ENCODE results near the gene CD52. TPM values are rescaled to one million over a fixed set of nuclear protein-coding genes. Genes with fewer than 3 reads are reported as not detected.

The CD52 gene
- total and polyA plus RNA-seq, 3 donors from 2014 or later: 3.0 to 23.8 TPM; not detected in 1

- Histone ChIP-seq H3K36me3 (ENCODE audit: low read depth, missing control alignments) (no peaks in the 10 kb centered on the region), H3K27ac (no peak overlapping the region), H3K4me1 (no peaks in the 10 kb centered on the region), H3K4me3 (no peak overlapping the region), H3K27me3 (no peaks in the 10 kb centered on the region), H3K9me3 (no peaks in the 10 kb centered on the region)
- TF ChIP-seq POLR2A (IDR thresholded peaks at IDR 0.05) (no peak), CTCF (IDR thresholded peaks at IDR 0.05) (no peak)
- no peak for DNase-seq
- 85 to 93% methylated on average over 11 to 15 of the region's 15 CpGs for WGBS, 2 donors
- intact Hi-C loops (cut with DNase I; ENCODE audit: low total_unique reads): no loop called here
Measured at GRCh38 chr1:26344147-26344920, 26.6 kb downstream of the CD52 start.

- no peaks in the 10 kb centered on the region for H3K36me3 ChIP-seq (ENCODE audit: low read depth, missing control alignments)
- no peaks in the 10 kb centered on the region for H3K4me1 ChIP-seq
- H3K9me3 ChIP-seq: no peaks in the 10 kb centered on the region
- H3K27me3 ChIP-seq: no peaks in the 10 kb centered on the region
- no peak overlapping the region for H3K4me3 ChIP-seq
- intact Hi-C loops (cut with DNase I; ENCODE audit: low total_unique reads): no loop called here
- no peak for TF ChIP-seq POLR2A (IDR thresholded peaks at IDR 0.05)
- TF ChIP-seq CTCF (IDR thresholded peaks at IDR 0.05): no peak
- no peak for DNase-seq
- H3K27ac ChIP-seq: no peak overlapping the region
- 90% methylated on average over 7 of the region's 15 CpGs; no CpG with 5 or more reads in 1 of the 2 donors for WGBS, 2 donors
Measured at GRCh38 chr1:26345718-26346117, 28.0 kb downstream of the CD52 start.

- H3K9me3 ChIP-seq: no peaks in the 10 kb centered on the region
- no peak overlapping the region for H3K4me3 ChIP-seq
- no peak for DNase-seq
- no peaks in the 10 kb centered on the region for H3K36me3 ChIP-seq (ENCODE audit: low read depth, missing control alignments)
- no peak overlapping the region for H3K27ac ChIP-seq
- no peaks in the 10 kb centered on the region for H3K27me3 ChIP-seq
- WGBS, 2 donors: 79% methylated on average over 9 to 10 of the region's 10 CpGs
- no peaks in the 10 kb centered on the region for H3K4me1 ChIP-seq
- intact Hi-C loops (cut with DNase I; ENCODE audit: low total_unique reads): no loop called here
- no peak for TF ChIP-seq POLR2A (IDR thresholded peaks at IDR 0.05)
- TF ChIP-seq CTCF (IDR thresholded peaks at IDR 0.05): no peak
Measured at GRCh38 chr1:26346274-26347033, 28.7 kb downstream of the CD52 start.

GRCh38 chr1:26349188-26349876 is 31.6 kb downstream of the CD52 start:
- Histone ChIP-seq H3K27ac (no peak overlapping the region), H3K4me3 (no peak overlapping the region), H3K36me3 (ENCODE audit: low read depth, missing control alignments) (no peaks in the 10 kb centered on the region), H3K27me3 (no peaks in the 10 kb centered on the region), H3K9me3 (no peaks in the 10 kb centered on the region), H3K4me1 (no peaks in the 10 kb centered on the region)
- TF ChIP-seq CTCF (IDR thresholded peaks at IDR 0.05): no peak
- TF ChIP-seq POLR2A (IDR thresholded peaks at IDR 0.05): no peak
- no peak for DNase-seq
- intact Hi-C loops (cut with DNase I; ENCODE audit: low total_unique reads): no loop called here
- 81 to 87% methylated on average over 7 of the region's 7 CpGs for WGBS, 2 donors

Data from testis (tissue), 3 donors.